ENCODE data around the gene ATF6B. TPM values are rescaled to one million over a fixed set of nuclear protein-coding genes. Genes with fewer than 3 reads are reported as not detected.
A peak's percentile ranks its signal among the peaks of the same experiment; 100 is the strongest.

The ATF6B gene
- total RNA-seq (117 TPM), polyA plus RNA-seq (10 to 100 TPM; 20.0 to 27.7 (median 24.2) TPM)

GRCh38 chr6:32127717-32128592, at the start of gene ATF6B:
Gene ATF6B (minus strand): TSS chr6:32128246. CDS start chr6:32128207, 39 bp downstream.
- Histone ChIP-seq H3K4me1 (ENCODE audit: control insufficient read depth, insufficient read depth, low read length, poor library complexity, severe bottlenecking) (peaks cover 29% of the 10 kb centered on the region), H3K36me3 (ENCODE audit: control insufficient read depth, insufficient read depth, low read length) (peaks cover 33% of the 10 kb centered on the region), H3K9me3 (ENCODE audit: control insufficient read depth in 2 of 2, low read length in 2 of 2) (no peaks in the 10 kb centered on the region), H3K4me3 (ENCODE audit: low read depth, low read length) (peak within 1 kb of the TSS; percentile 89), H3K27ac (ENCODE audit: insufficient read depth, low read length, poor library complexity, severe bottlenecking) (peak within 1 kb of the TSS; percentile 77), H3K27me3 (ENCODE audit: control insufficient read depth, insufficient read depth, low read length) (no peaks in the 10 kb centered on the region)
- peak within 1 kb of the TSS; percentile 98 to 99 (median 99) for H3K27ac Mint-ChIP-seq
- H3K4me3 Mint-ChIP-seq, result peak within 1 kb of the TSS; percentile 89 to 100 (median 98)
- peak; percentile 98 to 100 (median 98) for DNase-seq
- peaks cover 10 to 57% (median 38%) of the 10 kb centered on the region in 4 donors for H3K4me1 Mint-ChIP-seq
- H3K27me3 Mint-ChIP-seq, result peaks cover 11% of the 10 kb centered on the region
- peaks cover 0 to 3% (median 0%) of the 10 kb centered on the region in 7 donors for H3K9me3 Mint-ChIP-seq
- peaks cover 27% of the 10 kb centered on the region for H3K36me3 Mint-ChIP-seq
- ATAC-seq (ENCODE audit: low read depth in 2 of 2), result peak; percentile 97 to 98

GRCh38 chr6:32177183-32177787, 49.2 kb upstream of the ATF6B start:
- peak in 1 of 3 donors; percentile 75 for DNase-seq
- H3K4me3 ChIP-seq (ENCODE audit: low read depth, low read length), result peak overlapping the region; percentile 90
- H3K27ac ChIP-seq (ENCODE audit: insufficient read depth, low read length, poor library complexity, severe bottlenecking), result peak overlapping the region; percentile 97
- ATAC-seq (ENCODE audit: low read depth in 2 of 2), result no peak
- Mint-ChIP-seq H3K36me3 (peaks cover 19% of the 10 kb centered on the region), H3K4me1 (peaks cover 6 to 86% (median 46%) of the 10 kb centered on the region in 4 donors), H3K9me3 (no peaks in the 10 kb centered on the region), H3K27ac (peak overlapping the region; percentile 95 to 98 (median 97)), H3K27me3 (no peaks in the 10 kb centered on the region), H3K4me3 (peak overlapping the region; percentile 86 to 98 (median 98))
- peaks cover 47% of the 10 kb centered on the region for H3K4me1 ChIP-seq (ENCODE audit: control insufficient read depth, insufficient read depth, low read length, poor library complexity, severe bottlenecking)
- no peaks in the 10 kb centered on the region for H3K9me3 ChIP-seq (ENCODE audit: control insufficient read depth in 2 of 2, low read length in 2 of 2)
- no peaks in the 10 kb centered on the region for H3K27me3 ChIP-seq (ENCODE audit: control insufficient read depth, insufficient read depth, low read length)
- peaks cover 14% of the 10 kb centered on the region for H3K36me3 ChIP-seq (ENCODE audit: control insufficient read depth, insufficient read depth, low read length)

GRCh38 chr6:32176476-32177182, 48.6 kb upstream of the ATF6B start:
- Histone ChIP-seq H3K9me3 (ENCODE audit: control insufficient read depth in 2 of 2, low read length in 2 of 2) (no peaks in the 10 kb centered on the region), H3K27me3 (ENCODE audit: control insufficient read depth, insufficient read depth, low read length) (no peaks in the 10 kb centered on the region), H3K27ac (ENCODE audit: insufficient read depth, low read length, poor library complexity, severe bottlenecking) (peak overlapping the region; percentile 97), H3K36me3 (ENCODE audit: control insufficient read depth, insufficient read depth, low read length) (peaks cover 14% of the 10 kb centered on the region), H3K4me3 (ENCODE audit: low read depth, low read length) (peak overlapping the region; percentile 90), H3K4me1 (ENCODE audit: control insufficient read depth, insufficient read depth, low read length, poor library complexity, severe bottlenecking) (peaks cover 47% of the 10 kb centered on the region)
- no peak for DNase-seq
- no peak for ATAC-seq (ENCODE audit: low read depth in 2 of 2)
- H3K9me3 Mint-ChIP-seq, result no peaks in the 10 kb centered on the region
- peaks cover 19% of the 10 kb centered on the region for H3K36me3 Mint-ChIP-seq
- peak overlapping the region; percentile 86 to 98 (median 98) for H3K4me3 Mint-ChIP-seq
- peaks cover 6 to 89% (median 46%) of the 10 kb centered on the region in 4 donors for H3K4me1 Mint-ChIP-seq
- peak overlapping the region; percentile 95 to 98 (median 97) for H3K27ac Mint-ChIP-seq
- no peaks in the 10 kb centered on the region for H3K27me3 Mint-ChIP-seq

GRCh38 chr6:32175711-32176475, 47.8 kb upstream of the ATF6B start, which contains the start of gene AGPAT1:
Gene AGPAT1 (minus strand): TSS chr6:32176084. CDS start chr6:32171496, 4,588 bp downstream.
- DNase-seq, result peak; percentile 92 to 98 (median 95)
- Histone ChIP-seq H3K27ac (ENCODE audit: insufficient read depth, low read length, poor library complexity, severe bottlenecking) (peak within 1 kb of the TSS; percentile 97), H3K27me3 (ENCODE audit: control insufficient read depth, insufficient read depth, low read length) (no peaks in the 10 kb centered on the region), H3K36me3 (ENCODE audit: control insufficient read depth, insufficient read depth, low read length) (peaks cover 6% of the 10 kb centered on the region), H3K4me1 (ENCODE audit: control insufficient read depth, insufficient read depth, low read length, poor library complexity, severe bottlenecking) (peaks cover 47% of the 10 kb centered on the region), H3K4me3 (ENCODE audit: low read depth, low read length) (peak within 1 kb of the TSS; percentile 90), H3K9me3 (ENCODE audit: control insufficient read depth in 2 of 2, low read length in 2 of 2) (no peaks in the 10 kb centered on the region)
- peak; percentile 45 to 49 for ATAC-seq (ENCODE audit: low read depth in 2 of 2)
- Mint-ChIP-seq H3K27me3 (no peaks in the 10 kb centered on the region), H3K36me3 (peaks cover 18% of the 10 kb centered on the region), H3K9me3 (no peaks in the 10 kb centered on the region), H3K4me1 (peaks cover 6 to 90% (median 45%) of the 10 kb centered on the region in 4 donors), H3K27ac (peak within 1 kb of the TSS; percentile 95 to 98 (median 97)), H3K4me3 (peak within 1 kb of the TSS; percentile 86 to 98 (median 98))

GRCh38 chr6:32175322-32175710, 47.3 kb upstream of the ATF6B start:
- no peak for DNase-seq
- Mint-ChIP-seq H3K4me1 (peaks cover 6 to 84% (median 41%) of the 10 kb centered on the region in 4 donors), H3K27ac (peak overlapping the region; percentile 78 to 95 (median 94)), H3K27me3 (no peaks in the 10 kb centered on the region), H3K9me3 (no peaks in the 10 kb centered on the region), H3K36me3 (peaks cover 17% of the 10 kb centered on the region), H3K4me3 (peak overlapping the region; percentile 57 to 98 (median 94))
- ATAC-seq (ENCODE audit: low read depth in 2 of 2), result no peak
- H3K27me3 ChIP-seq (ENCODE audit: control insufficient read depth, insufficient read depth, low read length), result no peaks in the 10 kb centered on the region
- H3K4me1 ChIP-seq (ENCODE audit: control insufficient read depth, insufficient read depth, low read length, poor library complexity, severe bottlenecking), result peaks cover 47% of the 10 kb centered on the region
- no peaks in the 10 kb centered on the region for H3K9me3 ChIP-seq (ENCODE audit: control insufficient read depth in 2 of 2, low read length in 2 of 2)
- peaks cover 5% of the 10 kb centered on the region for H3K36me3 ChIP-seq (ENCODE audit: control insufficient read depth, insufficient read depth, low read length)
- H3K27ac ChIP-seq (ENCODE audit: insufficient read depth, low read length, poor library complexity, severe bottlenecking), result peak overlapping the region; percentile 97
- H3K4me3 ChIP-seq (ENCODE audit: low read depth, low read length), result peak overlapping the region; percentile 86

GRCh38 chr6:32174416-32174815, 46.4 kb upstream of the ATF6B start:
- Mint-ChIP-seq H3K9me3 (no peaks in the 10 kb centered on the region), H3K27me3 (no peaks in the 10 kb centered on the region), H3K4me3 (peak overlapping the region; percentile 65 to 98 (median 87)), H3K36me3 (peaks cover 22% of the 10 kb centered on the region), H3K4me1 (peaks cover 6 to 79% (median 37%) of the 10 kb centered on the region in 4 donors), H3K27ac (peak overlapping the region in 1 of 3 donors; percentile 78)
- no peak overlapping the region for H3K27ac ChIP-seq (ENCODE audit: insufficient read depth, low read length, poor library complexity, severe bottlenecking)
- peak overlapping the region; percentile 86 for H3K4me3 ChIP-seq (ENCODE audit: low read depth, low read length)
- peaks cover 12% of the 10 kb centered on the region for H3K36me3 ChIP-seq (ENCODE audit: control insufficient read depth, insufficient read depth, low read length)
- DNase-seq (no peak), ATAC-seq (ENCODE audit: low read depth in 2 of 2) (no peak)
- no peaks in the 10 kb centered on the region for H3K27me3 ChIP-seq (ENCODE audit: control insufficient read depth, insufficient read depth, low read length)
- H3K9me3 ChIP-seq (ENCODE audit: control insufficient read depth in 2 of 2, low read length in 2 of 2), result no peaks in the 10 kb centered on the region
- H3K4me1 ChIP-seq (ENCODE audit: control insufficient read depth, insufficient read depth, low read length, poor library complexity, severe bottlenecking), result peaks cover 42% of the 10 kb centered on the region
